HG02884 (cell line): ENCODE measurements around the gene IL17RB.

ENCODE experiments used
- ATAC-seq: cut with Tn5 transposase; IDR thresholded peaks from one replicate; pipeline ENCODE4 v1.9.1; 2021; ENCODE audit warnings: mild to moderate bottlenecking, moderate library complexity; ENCODE audit not compliant: unreplicated experiment

IL17RB gene

GRCh38 chr3:53858096-53858741, 11.9 kb downstream of the IL17RB start:
- no peak for ATAC-seq

GRCh38 chr3:53859178-53859577, 12.8 kb downstream of the IL17RB start:
- no peak for ATAC-seq

- no peak for ATAC-seq
These were observed 13.8 kb downstream of the IL17RB start for GRCh38 chr3:53860196-53860595.

GRCh38 chr3:53862241-53862640, 15.9 kb downstream of the IL17RB start:
- ATAC-seq: no peak

- ATAC-seq: no peak
These were observed 16.8 kb downstream of the IL17RB start for GRCh38 chr3:53863145-53863544.

GRCh38 chr3:53865732-53866499, 19.5 kb downstream of the IL17RB start:
- ATAC-seq: no peak

GRCh38 chr3:53880396-53881345, 34.3 kb downstream of the IL17RB start:
- no peak for ATAC-seq

GRCh38 chr3:53881691-53882593, 35.6 kb downstream of the IL17RB start, which contains the start of gene ACTR8:
Gene ACTR8, minus strand, starts transcription at chr3:53882152. Its CDS starts 51 bp downstream, at chr3:53882101.
- ATAC-seq: peak; percentile 82

- ATAC-seq: no peak
These were observed 36.6 kb downstream of the IL17RB start for GRCh38 chr3:53883008-53883407.

- ATAC-seq: no peak
These were observed 38.3 kb downstream of the IL17RB start for GRCh38 chr3:53884623-53885022.

- no peak for ATAC-seq
These were observed 38.9 kb downstream of the IL17RB start for GRCh38 chr3:53885239-53885638.

- ATAC-seq: no peak
These were observed 41.1 kb downstream of the IL17RB start for GRCh38 chr3:53887446-53887845.

- ATAC-seq: no peak
These were observed 41.9 kb downstream of the IL17RB start for GRCh38 chr3:53888232-53888631.

GRCh38 chr3:53890726-53891475, 44.5 kb downstream of the IL17RB start:
- ATAC-seq: no peak

GRCh38 chr3:53891497-53892285, 45.3 kb downstream of the IL17RB start, which contains the start of gene SELENOK:
Gene SELENOK, minus strand, starts transcription at chr3:53891859.
- ATAC-seq: peak; percentile 96

- no peak for ATAC-seq
These were observed 45.9 kb downstream of the IL17RB start for GRCh38 chr3:53892286-53892637.

GRCh38 chr3:53899750-53900149, 53.4 kb downstream of the IL17RB start:
- ATAC-seq: no peak

- ATAC-seq: no peak
These were observed 54.4 kb downstream of the IL17RB start for GRCh38 chr3:53900666-53901331.
